Measurements from ENCODE around the gene TTLL12.

The TTLL12 gene

DNA sequence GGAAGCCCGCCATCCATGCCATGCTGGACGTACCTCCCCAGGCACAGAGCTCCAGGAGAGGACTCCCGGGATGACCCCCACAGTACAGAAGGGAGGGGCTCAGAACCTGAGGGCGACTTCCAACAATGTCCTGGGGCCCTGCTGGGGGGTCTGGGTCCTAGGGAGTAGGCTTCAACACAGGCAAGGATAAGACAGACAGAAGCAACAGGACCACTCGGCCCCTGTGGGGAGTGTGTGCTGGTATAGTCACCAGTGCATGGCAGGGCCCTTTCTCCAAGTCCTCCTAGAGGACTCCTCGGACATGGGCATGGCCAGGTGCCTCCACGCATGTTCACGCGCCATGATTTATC, 16.8 kb downstream of the TTLL12 start:
- Histone ChIP-seq H3K4me3 (ENCODE audit: low read depth, low read length) (no peak overlapping the region), H3K4me1 (no peaks in the 10 kb centered on the region), H3K27me3 (no peaks in the 10 kb centered on the region), H3K36me3 (peaks cover 74% of the 10 kb centered on the region), H3K9me3 (no peaks in the 10 kb centered on the region)
- no peak for DNase-seq
- TF ChIP-seq, protein P1, sequence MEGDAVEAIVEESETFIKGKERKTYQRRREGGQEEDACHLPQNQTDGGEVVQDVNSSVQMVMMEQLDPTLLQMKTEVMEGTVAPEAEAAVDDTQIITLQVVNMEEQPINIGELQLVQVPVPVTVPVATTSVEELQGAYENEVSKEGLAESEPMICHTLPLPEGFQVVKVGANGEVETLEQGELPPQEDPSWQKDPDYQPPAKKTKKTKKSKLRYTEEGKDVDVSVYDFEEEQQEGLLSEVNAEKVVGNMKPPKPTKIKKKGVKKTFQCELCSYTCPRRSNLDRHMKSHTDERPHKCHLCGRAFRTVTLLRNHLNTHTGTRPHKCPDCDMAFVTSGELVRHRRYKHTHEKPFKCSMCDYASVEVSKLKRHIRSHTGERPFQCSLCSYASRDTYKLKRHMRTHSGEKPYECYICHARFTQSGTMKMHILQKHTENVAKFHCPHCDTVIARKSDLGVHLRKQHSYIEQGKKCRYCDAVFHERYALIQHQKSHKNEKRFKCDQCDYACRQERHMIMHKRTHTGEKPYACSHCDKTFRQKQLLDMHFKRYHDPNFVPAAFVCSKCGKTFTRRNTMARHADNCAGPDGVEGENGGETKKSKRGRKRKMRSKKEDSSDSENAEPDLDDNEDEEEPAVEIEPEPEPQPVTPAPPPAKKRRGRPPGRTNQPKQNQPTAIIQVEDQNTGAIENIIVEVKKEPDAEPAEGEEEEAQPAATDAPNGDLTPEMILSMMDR (IDR thresholded peaks at IDR 0.05; ENCODE audit: low read depth, low read length), result no peak

DNA sequence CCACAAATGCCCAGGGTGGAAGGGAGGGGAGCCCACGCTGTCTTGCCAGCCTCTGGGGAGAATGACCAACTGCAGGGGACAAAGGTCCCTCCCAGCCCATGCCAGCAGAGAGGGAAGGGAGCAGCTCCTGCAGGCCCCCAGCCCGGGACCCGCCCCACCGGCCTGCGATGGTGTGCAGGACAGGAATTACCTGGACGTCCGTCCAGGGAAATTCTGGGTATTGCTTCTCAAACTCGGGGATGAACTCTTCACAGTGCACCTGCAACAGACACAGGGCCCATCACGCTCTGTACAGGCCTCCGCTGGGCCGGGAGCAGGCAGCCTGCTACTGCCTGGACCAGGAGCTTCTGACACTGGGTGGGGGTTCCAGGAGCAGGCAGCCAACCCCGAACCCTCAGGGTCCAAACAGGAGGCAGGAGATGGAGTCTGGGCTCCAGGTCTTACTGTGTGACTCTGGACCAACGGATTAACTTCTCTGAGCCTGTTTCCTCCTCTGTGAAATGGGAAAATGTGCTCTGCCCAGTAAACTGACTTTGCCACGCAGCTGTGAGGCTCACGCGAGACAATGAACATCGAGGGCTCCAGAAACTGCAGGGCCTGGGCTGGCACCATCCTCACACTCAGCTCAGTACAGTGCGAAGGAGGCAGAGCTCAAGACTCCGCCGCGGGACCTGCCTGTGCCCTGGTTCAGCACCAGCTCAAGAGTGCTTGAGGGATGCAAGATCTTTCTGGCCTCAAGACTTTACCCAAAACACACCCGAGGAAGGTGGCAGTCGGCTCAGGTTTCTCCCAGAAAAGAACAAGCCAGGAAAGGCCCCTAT, 17.4 kb downstream of the TTLL12 start:
- Histone ChIP-seq H3K27me3 (no peaks in the 10 kb centered on the region), H3K4me3 (ENCODE audit: low read depth, low read length) (no peak overlapping the region)

DNA sequence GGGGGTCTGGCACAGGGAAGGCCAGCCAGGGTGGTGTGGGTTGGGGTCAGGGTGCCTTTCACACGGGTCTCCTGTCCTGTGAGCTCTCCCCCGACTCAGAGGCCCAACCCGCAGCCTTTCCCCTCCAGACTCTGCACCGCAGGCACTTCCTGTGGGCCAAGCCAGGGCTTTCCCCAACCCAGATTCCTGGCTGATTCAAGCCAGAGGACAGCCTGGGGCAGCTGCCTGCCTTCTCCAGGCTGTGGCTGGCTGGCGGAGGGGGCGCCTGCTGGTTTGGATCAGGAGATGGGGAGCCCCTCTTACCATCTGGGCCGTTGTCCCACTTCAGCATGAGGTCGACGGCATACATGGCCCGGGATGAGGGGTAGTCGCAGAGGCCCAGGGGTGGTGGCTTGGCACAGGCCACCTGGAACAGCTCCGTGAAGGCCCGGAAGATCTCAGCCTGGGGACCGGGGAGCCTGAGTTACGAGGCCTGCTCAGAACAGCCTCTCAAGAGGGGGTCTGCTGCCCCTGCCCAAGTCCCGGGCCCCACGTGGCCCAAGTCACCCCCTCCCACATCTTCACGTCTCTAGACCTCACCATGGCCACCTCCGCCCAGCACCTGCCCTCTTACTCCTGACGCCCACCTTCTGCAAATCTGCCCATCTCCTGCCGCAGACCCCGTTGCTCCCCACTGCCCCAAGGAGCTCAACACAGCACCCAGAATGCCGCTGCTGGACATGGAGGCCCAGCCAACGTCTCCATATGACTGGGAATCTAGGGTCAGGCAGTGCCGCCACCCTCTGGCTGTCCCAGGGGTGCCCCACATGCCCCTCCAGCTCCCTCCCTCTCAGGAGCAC, 18.2 kb downstream of the TTLL12 start:
- no peaks in the 10 kb centered on the region for H3K9me3 ChIP-seq
- TF ChIP-seq, protein P1 (IDR thresholded peaks at IDR 0.05; ENCODE audit: low read depth, low read length), result no peak
- H3K27me3 ChIP-seq, result no peaks in the 10 kb centered on the region
- DNase-seq, result no peak
- H3K4me3 ChIP-seq (ENCODE audit: low read depth, low read length), result no peak overlapping the region
- H3K36me3 ChIP-seq, result peaks cover 60% of the 10 kb centered on the region
- no peaks in the 10 kb centered on the region; the same call in 1 of the 2 replicates for H3K4me1 ChIP-seq

More for the DNA sequence above, 17.4 kb downstream of the TTLL12 start:
- no peaks in the 10 kb centered on the region for H3K9me3 ChIP-seq
- DNase-seq, result no peak
- TF ChIP-seq, protein P1 (IDR thresholded peaks at IDR 0.05; ENCODE audit: low read depth, low read length), result no peak
- no peaks in the 10 kb centered on the region for H3K4me1 ChIP-seq
- H3K36me3 ChIP-seq, result peaks cover 69% of the 10 kb centered on the region

DNA sequence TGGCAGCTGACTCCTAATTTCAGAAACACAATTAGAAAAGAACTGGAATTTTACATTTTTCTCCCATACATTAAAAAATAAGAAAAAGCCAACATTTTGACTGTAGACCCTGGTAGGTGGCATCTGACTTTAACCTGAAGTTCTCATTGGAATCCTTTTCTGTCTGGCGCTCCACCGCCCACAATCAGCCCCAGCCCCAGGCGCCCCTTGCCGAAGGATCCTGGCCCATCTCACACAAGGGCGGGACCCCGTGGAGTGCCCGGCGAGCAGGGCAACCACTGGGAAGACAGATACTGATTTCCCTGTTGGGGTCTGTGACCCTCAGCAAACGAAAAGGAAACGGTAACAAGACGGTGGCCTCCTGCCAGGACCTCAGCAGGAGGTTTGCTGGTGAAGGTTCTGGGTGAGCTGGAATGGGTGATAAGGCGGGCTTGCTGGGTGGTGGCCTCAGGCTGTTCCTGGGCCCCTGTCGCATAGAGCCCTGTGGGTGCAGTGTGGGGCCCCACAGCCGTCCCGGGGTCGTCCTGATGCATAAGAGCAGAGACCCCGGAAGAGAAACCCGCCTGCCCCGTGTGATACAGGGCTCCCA, 19.8 kb downstream of the TTLL12 start:
- Histone ChIP-seq H3K4me3 (ENCODE audit: low read depth, low read length) (no peak overlapping the region), H3K27me3 (no peaks in the 10 kb centered on the region), H3K4me1 (no peaks in the 10 kb centered on the region; the same call in 1 of the 2 replicates), H3K36me3 (peaks cover 51% of the 10 kb centered on the region), H3K9me3 (no peaks in the 10 kb centered on the region)
- TF ChIP-seq, protein P1 (IDR thresholded peaks at IDR 0.05; ENCODE audit: low read depth, low read length), result no peak
- no peak for DNase-seq

DNA sequence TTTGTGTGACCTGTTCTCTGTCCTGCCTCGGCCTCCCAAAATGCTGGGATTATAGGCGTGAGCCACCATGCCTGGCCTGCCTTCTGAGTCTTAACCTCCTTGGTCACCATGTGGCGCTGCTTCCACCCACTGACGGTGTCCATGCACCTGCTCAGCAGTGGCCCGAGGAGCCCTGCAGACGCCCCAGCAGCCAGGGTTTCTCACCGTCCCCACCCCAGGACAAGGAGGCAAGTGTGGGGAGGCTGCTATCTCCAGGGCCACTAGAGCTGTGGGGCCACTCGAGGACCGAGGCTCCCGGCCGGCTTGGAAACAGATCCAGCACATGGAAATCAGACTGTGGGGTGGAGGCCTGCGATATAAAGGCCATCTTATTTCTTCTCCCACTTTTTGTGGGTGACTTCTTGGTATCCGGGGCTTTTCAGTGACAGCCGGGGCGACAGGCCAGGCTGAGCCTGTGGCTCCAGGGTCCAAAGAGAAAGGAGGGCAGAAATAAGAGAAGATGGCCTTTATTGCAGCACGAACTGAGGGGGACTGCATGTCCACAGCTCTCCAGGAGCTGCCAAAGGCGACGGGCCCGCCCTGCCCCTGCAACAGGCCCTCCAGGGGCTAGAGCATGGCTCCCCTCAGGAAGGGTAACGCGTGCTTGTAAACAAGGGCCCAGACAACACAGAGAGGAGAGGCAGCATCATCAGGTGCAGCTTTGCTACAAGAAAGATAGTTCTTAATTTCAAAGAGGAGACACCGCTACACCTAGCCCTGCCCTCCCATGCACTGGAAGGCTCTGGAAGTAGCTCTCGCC, 20.6 kb downstream of the TTLL12 start:
- Histone ChIP-seq H3K36me3 (peaks cover 43% of the 10 kb centered on the region), H3K9me3 (no peaks in the 10 kb centered on the region), H3K4me1 (no peaks in the 10 kb centered on the region; the same call in 1 of the 2 replicates)

More for the DNA sequence above, 20.6 kb downstream of the TTLL12 start:
- TF ChIP-seq, protein P1 (IDR thresholded peaks at IDR 0.05; ENCODE audit: low read depth, low read length), result no peak
- DNase-seq, result no peak
- Histone ChIP-seq H3K27me3 (no peaks in the 10 kb centered on the region), H3K4me3 (ENCODE audit: low read depth, low read length) (no peak overlapping the region)

Data from BE2C (cell line).